ENCODE data around the gene RAD23A. TPM values are rescaled to one million over a fixed set of nuclear protein-coding genes. Genes with fewer than 3 reads are reported as not detected.
A peak's percentile ranks its signal among the peaks of the same experiment; 100 is the strongest.
"Not testable (repeated sequence)": the region's sequence is repeated elsewhere in the genome, so short reads cannot be mapped to it uniquely, and the experiment has no call there.

RAD23A gene
- total RNA-seq, 4 donors from 2014 or later: 72.0 to 128 (median 101) TPM

DNA sequence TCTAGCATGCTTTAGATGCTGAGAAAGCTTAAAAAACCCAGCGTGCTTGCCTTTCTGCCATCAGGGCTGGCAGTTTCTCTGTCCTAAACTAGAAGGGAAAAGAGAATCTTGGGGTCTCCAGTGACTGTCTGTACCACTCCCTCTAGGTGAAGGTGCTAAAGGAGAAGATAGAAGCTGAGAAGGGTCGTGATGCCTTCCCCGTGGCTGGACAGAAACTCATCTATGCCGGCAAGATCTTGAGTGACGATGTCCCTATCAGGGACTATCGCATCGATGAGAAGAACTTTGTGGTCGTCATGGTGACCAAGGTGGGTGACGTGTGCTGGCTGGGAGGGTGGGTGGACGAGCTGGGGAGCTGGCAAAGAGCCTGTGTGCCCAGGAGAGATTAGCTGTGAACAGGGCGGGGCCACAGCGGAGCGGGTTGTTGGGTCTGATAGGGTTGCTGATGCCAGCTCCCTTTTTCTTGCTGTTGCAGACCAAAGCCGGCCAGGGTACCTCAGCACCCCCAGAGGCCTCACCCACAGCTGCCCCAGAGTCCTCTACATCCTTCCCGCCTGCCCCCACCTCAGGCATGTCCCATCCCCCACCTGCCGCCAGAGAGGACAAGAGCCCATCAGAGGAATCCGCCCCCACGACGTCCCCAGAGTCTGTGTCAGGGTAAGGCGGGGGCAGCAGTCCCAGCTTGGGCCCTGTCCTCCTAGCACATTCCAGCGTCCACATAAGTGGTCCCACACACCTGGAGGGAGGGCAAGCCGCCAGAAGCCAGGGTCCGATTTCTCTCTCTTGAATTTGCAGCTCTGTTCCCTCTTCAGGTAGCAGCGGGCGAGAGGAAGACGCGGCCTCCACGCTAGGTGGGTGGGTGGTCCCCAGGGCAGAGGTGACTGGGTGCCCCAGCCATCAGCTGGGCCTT is 2.3 kb downstream of the RAD23A start:
- H3K36me3 ChIP-seq: peaks cover 57 to 72% of the 10 kb centered on the region in 2 donors
- WGBS, 2 donors: 80 to 85% methylated on average over 26 to 28 of the region's 28 CpGs
- H3K27me3 ChIP-seq: no peaks in the 10 kb centered on the region
- DNase-seq: no peak
- intact Hi-C loops (cut with DNase I): no loop called here
- TF ChIP-seq POLR2A (IDR thresholded peaks at IDR 0.05): no peak
- TF ChIP-seq, protein P1, sequence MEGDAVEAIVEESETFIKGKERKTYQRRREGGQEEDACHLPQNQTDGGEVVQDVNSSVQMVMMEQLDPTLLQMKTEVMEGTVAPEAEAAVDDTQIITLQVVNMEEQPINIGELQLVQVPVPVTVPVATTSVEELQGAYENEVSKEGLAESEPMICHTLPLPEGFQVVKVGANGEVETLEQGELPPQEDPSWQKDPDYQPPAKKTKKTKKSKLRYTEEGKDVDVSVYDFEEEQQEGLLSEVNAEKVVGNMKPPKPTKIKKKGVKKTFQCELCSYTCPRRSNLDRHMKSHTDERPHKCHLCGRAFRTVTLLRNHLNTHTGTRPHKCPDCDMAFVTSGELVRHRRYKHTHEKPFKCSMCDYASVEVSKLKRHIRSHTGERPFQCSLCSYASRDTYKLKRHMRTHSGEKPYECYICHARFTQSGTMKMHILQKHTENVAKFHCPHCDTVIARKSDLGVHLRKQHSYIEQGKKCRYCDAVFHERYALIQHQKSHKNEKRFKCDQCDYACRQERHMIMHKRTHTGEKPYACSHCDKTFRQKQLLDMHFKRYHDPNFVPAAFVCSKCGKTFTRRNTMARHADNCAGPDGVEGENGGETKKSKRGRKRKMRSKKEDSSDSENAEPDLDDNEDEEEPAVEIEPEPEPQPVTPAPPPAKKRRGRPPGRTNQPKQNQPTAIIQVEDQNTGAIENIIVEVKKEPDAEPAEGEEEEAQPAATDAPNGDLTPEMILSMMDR (IDR thresholded peaks at IDR 0.05): no peak
- H3K9me3 ChIP-seq: no peaks in the 10 kb centered on the region
- peaks cover 21 to 36% of the 10 kb centered on the region in 2 donors for H3K4me1 ChIP-seq
- H3K27ac ChIP-seq: no peak overlapping the region
- H3K4me3 ChIP-seq (replicated peaks in 1 of 3): no peak overlapping the region

DNA sequence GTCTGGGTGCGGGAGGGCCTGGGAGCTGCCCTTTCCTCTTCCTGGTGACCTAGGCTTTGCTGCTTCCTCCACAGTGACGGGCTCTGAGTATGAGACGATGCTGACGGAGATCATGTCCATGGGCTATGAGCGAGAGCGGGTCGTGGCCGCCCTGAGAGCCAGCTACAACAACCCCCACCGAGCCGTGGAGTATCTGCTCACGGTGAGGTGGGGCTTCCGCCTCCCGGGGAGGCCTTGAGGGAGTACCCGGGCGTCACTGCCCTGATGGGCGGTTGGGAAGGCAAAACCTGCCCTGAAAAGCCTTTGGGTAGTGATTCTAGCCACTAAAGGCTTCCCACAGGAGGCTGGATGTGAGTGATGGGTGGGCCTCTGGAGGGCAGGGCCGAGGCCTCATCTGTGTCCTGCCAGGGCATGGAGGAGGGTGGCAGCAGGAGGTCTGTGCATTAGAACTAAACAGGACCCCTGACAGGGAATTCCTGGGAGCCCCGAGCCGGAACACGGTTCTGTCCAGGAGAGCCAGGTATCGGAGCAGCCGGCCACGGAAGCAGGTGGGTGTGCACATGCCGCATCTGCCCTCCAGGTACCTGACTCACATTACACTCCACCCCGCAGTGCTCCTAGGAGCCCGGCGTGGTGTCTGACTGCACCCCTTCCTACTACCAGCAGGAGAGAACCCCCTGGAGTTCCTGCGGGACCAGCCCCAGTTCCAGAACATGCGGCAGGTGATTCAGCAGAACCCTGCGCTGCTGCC is 3.1 kb downstream of the RAD23A start:
- no peak for DNase-seq
- no peak overlapping the region for H3K27ac ChIP-seq
- no peak for TF ChIP-seq POLR2A (IDR thresholded peaks at IDR 0.05)
- TF ChIP-seq, protein P1 (IDR thresholded peaks at IDR 0.05): no peak
- 96 to 99% methylated on average over 13 to 30 of the region's 30 CpGs for WGBS, 2 donors
- intact Hi-C loops (cut with DNase I): no loop called here
- no peak overlapping the region for H3K4me3 ChIP-seq (replicated peaks in 1 of 3)
- peaks cover 59 to 70% of the 10 kb centered on the region in 2 donors for H3K36me3 ChIP-seq
- H3K4me1 ChIP-seq: peaks cover 15 to 34% of the 10 kb centered on the region in 2 donors
- no peaks in the 10 kb centered on the region for H3K27me3 ChIP-seq
- no peaks in the 10 kb centered on the region for H3K9me3 ChIP-seq

DNA sequence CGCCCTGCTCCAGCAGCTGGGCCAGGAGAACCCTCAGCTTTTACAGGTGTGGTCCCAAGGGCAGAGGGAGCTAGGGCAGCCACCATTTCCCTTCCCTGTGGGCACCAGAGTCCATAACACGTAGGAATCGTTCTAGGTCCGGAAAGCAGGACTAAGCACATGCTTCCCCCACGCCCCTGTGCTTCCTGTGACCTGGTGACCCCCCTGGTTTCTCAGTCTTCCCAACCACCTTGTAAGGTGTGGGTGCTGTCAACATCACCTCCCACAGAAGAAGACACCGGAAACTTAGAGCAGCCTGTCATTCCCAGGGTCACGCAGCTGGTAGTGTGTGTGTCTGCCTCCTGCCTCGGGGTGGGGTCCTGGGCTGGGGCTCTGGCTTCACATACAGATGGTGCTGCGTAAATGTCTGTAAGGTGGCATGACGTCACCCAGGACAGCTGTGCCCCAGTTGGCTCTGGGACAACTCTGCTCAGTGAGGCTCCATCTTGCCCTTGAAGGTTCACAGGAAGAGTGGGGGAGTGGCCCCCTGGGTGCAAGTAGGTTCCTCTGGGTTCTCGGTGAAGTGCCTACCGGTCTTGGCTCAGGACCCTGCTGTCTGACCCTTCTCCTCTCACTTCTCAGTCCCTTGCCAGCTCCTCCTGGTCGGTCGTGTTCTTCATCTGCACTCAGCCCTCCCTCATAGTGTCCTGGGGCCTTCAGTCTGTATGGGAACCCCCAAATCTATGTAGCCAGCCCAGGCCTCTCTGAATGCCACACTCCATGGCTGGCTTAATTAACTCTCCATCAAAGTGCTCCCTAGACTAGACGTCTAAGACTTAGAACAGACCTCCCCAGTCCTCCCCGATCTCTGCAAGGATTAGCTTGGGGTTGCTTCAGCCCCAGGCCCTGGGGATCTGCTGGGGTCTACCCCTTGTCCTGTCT is 4.0 kb downstream of the RAD23A start:
- H3K36me3 ChIP-seq: peaks cover 55 to 61% of the 10 kb centered on the region in 2 donors
- WGBS, 2 donors: 86 to 89% methylated on average over 11 to 16 of the region's 16 CpGs
- no peak overlapping the region for H3K4me3 ChIP-seq (replicated peaks in 1 of 3)
- peaks cover 18 to 26% of the 10 kb centered on the region in 2 donors for H3K4me1 ChIP-seq
- no peak overlapping the region for H3K27ac ChIP-seq
- intact Hi-C loops (cut with DNase I): no loop called here
- H3K27me3 ChIP-seq: no peaks in the 10 kb centered on the region
- H3K9me3 ChIP-seq: no peaks in the 10 kb centered on the region
- no peak for DNase-seq
- TF ChIP-seq POLR2A (IDR thresholded peaks at IDR 0.05): no peak
- TF ChIP-seq, protein P1 (IDR thresholded peaks at IDR 0.05): no peak

DNA sequence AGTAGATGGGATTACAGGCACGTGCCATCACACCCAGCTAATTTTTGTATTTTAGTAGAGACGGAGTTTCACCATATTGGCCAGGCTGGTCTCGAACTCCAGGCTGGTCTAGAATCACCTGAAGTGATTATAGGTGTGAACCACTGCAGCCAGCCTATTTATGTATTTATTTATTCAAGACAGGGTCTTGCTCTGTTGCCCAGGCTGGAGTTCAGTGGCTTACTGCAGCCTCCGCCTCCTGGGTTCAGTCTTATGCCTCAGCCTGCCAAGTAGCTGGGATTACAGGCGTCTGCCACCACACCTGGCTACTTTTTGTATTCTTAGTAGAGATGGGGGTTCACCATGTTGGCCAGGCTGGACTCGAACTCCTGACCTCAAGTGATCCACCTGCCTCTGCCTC is 6.4 kb downstream of the RAD23A start:
- 95 to 97% methylated on average over 6 of the region's 6 CpGs for WGBS, 2 donors
- H3K4me3 ChIP-seq (replicated peaks in 1 of 3); H3K27me3 ChIP-seq; DNase-seq; intact Hi-C loops (cut with DNase I); H3K9me3 ChIP-seq: not testable (repeated sequence)
- peaks cover 52 to 56% of the 10 kb centered on the region in 2 donors for H3K36me3 ChIP-seq
- peak overlapping the region in 1 of 3 donors; percentile 34 for H3K27ac ChIP-seq
- peaks cover 11 to 28% of the 10 kb centered on the region in 2 donors for H3K4me1 ChIP-seq

All from thyroid gland (tissue), 4 donors.